SK-N-SH treated with all-trans-retinoic acid at 6 μM for 48 hours (cell line): ENCODE measurements around the gene TTC39C.

Experiments
- ATAC-seq: fragments of 200-7000 bp; cut with Tn5 transposase; 3 replicates; pipeline ENCODE4 v1.9.1; 2020; ENCODE audit warnings: mild to moderate bottlenecking, moderate library complexity
- ARNTL ChIP-seq: fragments of 450-650 bp; formaldehyde crosslinking; IDR thresholded peaks from 2 replicates; pipeline ENCODE4 v1.5.0; 2020; ENCODE audit warnings: low read depth, mild to moderate bottlenecking, moderate library complexity, borderline replicate concordance
- BACH2 ChIP-seq: fragments of 250-450 bp; sonication (Bioruptor Pico); IDR thresholded peaks from 2 replicates; pipeline ENCODE4 v1.9.0; 2021; ENCODE audit warnings: mild to moderate bottlenecking, borderline replicate concordance
- CSDC2 ChIP-seq: fragments of 250-450 bp; sonication (Bioruptor Pico); IDR thresholded peaks from 2 replicates; pipeline ENCODE4 v1.5.0; 2020; ENCODE audit warnings: mild to moderate bottlenecking, moderate library complexity
- CSRNP3 ChIP-seq: fragments of 250-450 bp; sonication (Bioruptor Pico); IDR thresholded peaks from 2 replicates; pipeline ENCODE4 v1.5.1; 2021; ENCODE audit warnings: mild to moderate bottlenecking, moderate library complexity
- ESRRG ChIP-seq: fragments of 250-450 bp; sonication (Bioruptor Pico); IDR thresholded peaks from 2 replicates; pipeline ENCODE4 v1.6.1; 2021; ENCODE audit warnings: mild to moderate bottlenecking
- GLIS3 ChIP-seq: fragments of 250-450 bp; sonication (Bioruptor Pico); IDR thresholded peaks from 2 replicates; pipeline ENCODE4 v1.5.0; 2020; ENCODE audit warnings: mild to moderate bottlenecking, moderate library complexity
- ISL1 ChIP-seq: fragments of 250-450 bp; sonication (Bioruptor Pico); IDR thresholded peaks from 2 replicates; pipeline ENCODE4 v2.1.2; 2022; ENCODE audit warnings: mild to moderate bottlenecking, moderate library complexity
- OSR1 ChIP-seq: fragments of 250-450 bp; sonication (Bioruptor Pico); IDR thresholded peaks from 2 replicates; pipeline ENCODE4 v1.8.0; 2022; ENCODE audit warnings: moderate library complexity, mild to moderate bottlenecking, inconsistent platforms
- PATZ1 ChIP-seq: fragments of 250-450 bp; sonication (Bioruptor Pico); IDR thresholded peaks from 2 replicates; pipeline ENCODE4 v1.8.0; 2020; ENCODE audit warnings: mild to moderate bottlenecking, moderate library complexity, borderline replicate concordance
- POU6F1 ChIP-seq: fragments of 250-450 bp; sonication (Bioruptor Pico); IDR thresholded peaks from 2 replicates; pipeline ENCODE4 v1.8.0; 2021; ENCODE audit warnings: low read depth, mild to moderate bottlenecking, moderate library complexity, borderline replicate concordance
- PPARA ChIP-seq: fragments of 250-450 bp; sonication (Bioruptor Pico); IDR thresholded peaks from 2 replicates; pipeline ENCODE4 v1.5.0; 2020; ENCODE audit warnings: mild to moderate bottlenecking, borderline replicate concordance
- RARB ChIP-seq: fragments of 250-450 bp; sonication (Bioruptor Pico); IDR thresholded peaks from 2 replicates; pipeline ENCODE4 v1.8.0; 2021; ENCODE audit warnings: mild to moderate bottlenecking, moderate library complexity
- SNAI2 ChIP-seq: fragments of 250-450 bp; sonication (Bioruptor Pico); IDR thresholded peaks from 2 replicates; pipeline ENCODE4 v1.5.0; 2020; ENCODE audit warnings: mild to moderate bottlenecking, moderate library complexity
- TCF4 ChIP-seq: fragments of 250-450 bp; sonication (Bioruptor Pico); IDR thresholded peaks from 2 replicates; pipeline ENCODE4 v1.8.0; 2021; ENCODE audit warnings: mild to moderate bottlenecking, moderate library complexity, borderline replicate concordance
- TOX ChIP-seq: fragments of 250-450 bp; sonication (Bioruptor Pico); IDR thresholded peaks from 2 replicates; pipeline ENCODE4 v1.8.0; 2021; ENCODE audit warnings: mild to moderate bottlenecking, moderate library complexity, borderline replicate concordance
- TSHZ2 ChIP-seq: fragments of 250-450 bp; sonication (Bioruptor Pico); IDR thresholded peaks from 2 replicates; pipeline ENCODE4 v1.5.0; 2020; ENCODE audit warnings: mild to moderate bottlenecking, moderate library complexity
- ZC3H10 ChIP-seq: fragments of 250-450 bp; sonication (Bioruptor Pico); IDR thresholded peaks from 2 replicates; pipeline ENCODE4 v1.5.1; 2021; ENCODE audit warnings: mild to moderate bottlenecking, moderate library complexity
- ZFP3 ChIP-seq: fragments of 250-450 bp; sonication (Bioruptor Pico); IDR thresholded peaks from 2 replicates; pipeline ENCODE4 v1.5.0; 2020; ENCODE audit warnings: mild to moderate bottlenecking, moderate library complexity
- ZFP30 ChIP-seq: fragments of 450-650 bp; formaldehyde crosslinking; IDR thresholded peaks from 2 replicates; pipeline ENCODE4 v1.5.0; 2022; ENCODE audit warnings: mild to moderate bottlenecking, moderate library complexity
- ZNF565 ChIP-seq: fragments of 450-650 bp; formaldehyde crosslinking; conservative IDR thresholded peaks from 2 replicates; pipeline ENCODE4 v1.5.0; 2020; ENCODE audit warnings: low read depth, mild to moderate bottlenecking, moderate library complexity
- ZNF8 ChIP-seq: fragments of 450-650 bp; formaldehyde crosslinking; IDR thresholded peaks from 2 replicates; pipeline ENCODE4 v1.5.0; 2020; ENCODE audit warnings: mild to moderate bottlenecking, moderate library complexity
- TF ChIP-seq, protein P1 (sequence below): fragments of 250-450 bp; sonication (Bioruptor Pico); IDR thresholded peaks from 2 replicates; pipeline ENCODE4 v1.5.1; 2020; ENCODE audit warnings: low read depth, mild to moderate bottlenecking, moderate library complexity

Gene TTC39C

GRCh38 chr18:24002479-24002878 is 12.1 kb upstream of the TTC39C start:
- no peak for TF ChIP-seq GLIS3
- no peak for TF ChIP-seq RARB (CRISPR knock-in tag)
- no peak for TF ChIP-seq ZNF565
- no peak for TF ChIP-seq BACH2 (CRISPR knock-in tag)
- TF ChIP-seq ARNTL (CRISPR knock-in tag), result no peak
- no peak for TF ChIP-seq TOX
- no peak for TF ChIP-seq CSDC2 (CRISPR knock-in tag)
- TF ChIP-seq ZFP30 (CRISPR knock-in tag), result no peak
- no peak for TF ChIP-seq OSR1 (CRISPR knock-in tag)
- TF ChIP-seq POU6F1, result no peak
- TF ChIP-seq ISL1 (CRISPR knock-in tag), result no peak
- TF ChIP-seq, protein P1, sequence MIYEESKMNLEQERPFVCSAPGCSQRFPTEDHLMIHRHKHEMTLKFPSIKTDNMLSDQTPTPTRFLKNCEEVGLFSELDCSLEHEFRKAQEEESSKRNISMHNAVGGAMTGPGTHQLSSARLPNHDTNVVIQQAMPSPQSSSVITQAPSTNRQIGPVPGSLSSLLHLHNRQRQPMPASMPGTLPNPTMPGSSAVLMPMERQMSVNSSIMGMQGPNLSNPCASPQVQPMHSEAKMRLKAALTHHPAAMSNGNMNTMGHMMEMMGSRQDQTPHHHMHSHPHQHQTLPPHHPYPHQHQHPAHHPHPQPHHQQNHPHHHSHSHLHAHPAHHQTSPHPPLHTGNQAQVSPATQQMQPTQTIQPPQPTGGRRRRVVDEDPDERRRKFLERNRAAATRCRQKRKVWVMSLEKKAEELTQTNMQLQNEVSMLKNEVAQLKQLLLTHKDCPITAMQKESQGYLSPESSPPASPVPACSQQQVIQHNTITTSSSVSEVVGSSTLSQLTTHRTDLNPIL, result no peak
- TF ChIP-seq ESRRG, result no peak
- TF ChIP-seq CSRNP3 (CRISPR knock-in tag), result no peak
- TF ChIP-seq PATZ1 (CRISPR knock-in tag), result no peak
- no peak for TF ChIP-seq TSHZ2 (CRISPR knock-in tag)
- TF ChIP-seq ZNF8 (CRISPR knock-in tag), result no peak
- no peak for TF ChIP-seq SNAI2
- TF ChIP-seq ZC3H10, result no peak
- no peak for TF ChIP-seq TCF4 (CRISPR knock-in tag)
- ATAC-seq, result peak; percentile 44; the same call in 1 of the 3 replicates

- TF ChIP-seq CSRNP3 (CRISPR knock-in tag) (no peak), CSDC2 (CRISPR knock-in tag) (no peak), GLIS3 (no peak), PPARA (no peak), ISL1 (CRISPR knock-in tag) (no peak), ESRRG (no peak), SNAI2 (no peak), RARB (CRISPR knock-in tag) (no peak), TCF4 (CRISPR knock-in tag) (no peak), ZNF565 (no peak), POU6F1 (no peak), ZFP3 (CRISPR knock-in tag) (no peak), OSR1 (CRISPR knock-in tag) (no peak), ZNF8 (CRISPR knock-in tag) (no peak), BACH2 (CRISPR knock-in tag) (no peak), ZFP30 (CRISPR knock-in tag) (no peak)
- TF ChIP-seq, protein P1, result no peak
- ATAC-seq, result no peak
Measured at GRCh38 chr18:24003288-24003687, 11.3 kb upstream of the TTC39C start.
